ENCODE data around the gene PLBD2.

GRCh38 chr12:113332688-113333417 lies 25.5 kb upstream of the PLBD2 start:
- no peak for TF ChIP-seq POLR2A (IDR thresholded peaks at IDR 0.05)
- TF ChIP-seq CTCF (IDR thresholded peaks at IDR 0.05), result no peak
